ENCODE measurements around the gene CFTR.

GRCh38 chr7:117550625-117551024, 70.8 kb downstream of the CFTR start:
- TF ChIP-seq POLR2A (IDR thresholded peaks at IDR 0.05) (no peak), POLR2AphosphoS5 (IDR thresholded peaks at IDR 0.05) (no peak), EP300 (IDR thresholded peaks at IDR 0.05; ENCODE audit: low read depth) (no peak)
- TF ChIP-seq, protein P1, sequence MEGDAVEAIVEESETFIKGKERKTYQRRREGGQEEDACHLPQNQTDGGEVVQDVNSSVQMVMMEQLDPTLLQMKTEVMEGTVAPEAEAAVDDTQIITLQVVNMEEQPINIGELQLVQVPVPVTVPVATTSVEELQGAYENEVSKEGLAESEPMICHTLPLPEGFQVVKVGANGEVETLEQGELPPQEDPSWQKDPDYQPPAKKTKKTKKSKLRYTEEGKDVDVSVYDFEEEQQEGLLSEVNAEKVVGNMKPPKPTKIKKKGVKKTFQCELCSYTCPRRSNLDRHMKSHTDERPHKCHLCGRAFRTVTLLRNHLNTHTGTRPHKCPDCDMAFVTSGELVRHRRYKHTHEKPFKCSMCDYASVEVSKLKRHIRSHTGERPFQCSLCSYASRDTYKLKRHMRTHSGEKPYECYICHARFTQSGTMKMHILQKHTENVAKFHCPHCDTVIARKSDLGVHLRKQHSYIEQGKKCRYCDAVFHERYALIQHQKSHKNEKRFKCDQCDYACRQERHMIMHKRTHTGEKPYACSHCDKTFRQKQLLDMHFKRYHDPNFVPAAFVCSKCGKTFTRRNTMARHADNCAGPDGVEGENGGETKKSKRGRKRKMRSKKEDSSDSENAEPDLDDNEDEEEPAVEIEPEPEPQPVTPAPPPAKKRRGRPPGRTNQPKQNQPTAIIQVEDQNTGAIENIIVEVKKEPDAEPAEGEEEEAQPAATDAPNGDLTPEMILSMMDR (IDR thresholded peaks at IDR 0.05): no peak

Data from transverse colon (tissue), 4 donors.